ENCODE data around the gene TNFRSF6B.

TNFRSF6B gene

DNA sequence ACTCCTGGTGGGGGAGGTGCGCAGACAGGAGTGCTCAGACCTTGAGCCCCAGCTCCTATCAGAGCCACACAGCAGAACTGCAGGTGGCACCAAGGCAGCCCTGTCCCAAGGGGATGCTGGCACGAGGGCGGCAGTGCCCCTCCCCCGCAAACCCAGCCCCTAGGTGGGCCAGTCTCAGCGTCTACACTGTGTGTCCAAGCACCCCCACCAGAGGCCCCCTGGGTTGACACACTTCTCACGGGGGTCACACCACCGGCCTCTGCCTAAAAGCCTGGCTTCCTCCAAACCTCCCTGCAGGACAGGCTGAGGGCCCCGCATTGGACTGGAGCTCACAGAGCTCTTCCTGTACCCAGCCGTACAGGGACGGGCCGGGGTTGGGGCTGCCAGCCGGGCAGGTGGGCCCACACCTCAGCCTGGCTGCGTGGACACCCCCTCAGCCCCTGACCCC lies 51.2 kb downstream of the TNFRSF6B start:
- no peak for DNase-seq (ENCODE audit: low read depth in 1 of 2, low spot score in 1 of 2)
- Histone ChIP-seq H3K27me3 (ENCODE audit: insufficient read depth, poor library complexity, severe bottlenecking) (no peaks in the 10 kb centered on the region), H3K27ac (replicated peaks) (no peak overlapping the region), H3K4me3 (replicated peaks; ENCODE audit: insufficient read depth, low read length) (no peak overlapping the region)
- TF ChIP-seq SPI1 (IDR thresholded peaks at IDR 0.05; ENCODE audit: borderline replicate concordance, low read depth) = no peak
- TF ChIP-seq, protein P1, sequence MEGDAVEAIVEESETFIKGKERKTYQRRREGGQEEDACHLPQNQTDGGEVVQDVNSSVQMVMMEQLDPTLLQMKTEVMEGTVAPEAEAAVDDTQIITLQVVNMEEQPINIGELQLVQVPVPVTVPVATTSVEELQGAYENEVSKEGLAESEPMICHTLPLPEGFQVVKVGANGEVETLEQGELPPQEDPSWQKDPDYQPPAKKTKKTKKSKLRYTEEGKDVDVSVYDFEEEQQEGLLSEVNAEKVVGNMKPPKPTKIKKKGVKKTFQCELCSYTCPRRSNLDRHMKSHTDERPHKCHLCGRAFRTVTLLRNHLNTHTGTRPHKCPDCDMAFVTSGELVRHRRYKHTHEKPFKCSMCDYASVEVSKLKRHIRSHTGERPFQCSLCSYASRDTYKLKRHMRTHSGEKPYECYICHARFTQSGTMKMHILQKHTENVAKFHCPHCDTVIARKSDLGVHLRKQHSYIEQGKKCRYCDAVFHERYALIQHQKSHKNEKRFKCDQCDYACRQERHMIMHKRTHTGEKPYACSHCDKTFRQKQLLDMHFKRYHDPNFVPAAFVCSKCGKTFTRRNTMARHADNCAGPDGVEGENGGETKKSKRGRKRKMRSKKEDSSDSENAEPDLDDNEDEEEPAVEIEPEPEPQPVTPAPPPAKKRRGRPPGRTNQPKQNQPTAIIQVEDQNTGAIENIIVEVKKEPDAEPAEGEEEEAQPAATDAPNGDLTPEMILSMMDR (IDR thresholded peaks at IDR 0.05; ENCODE audit: insufficient read depth, low read length) = no peak
- no peak for TF ChIP-seq POLR2AphosphoS5 (IDR thresholded peaks at IDR 0.05; ENCODE audit: low read depth)
- TF ChIP-seq GABPA (IDR thresholded peaks at IDR 0.05; ENCODE audit: low read depth) = no peak
- TF ChIP-seq, protein P2, sequence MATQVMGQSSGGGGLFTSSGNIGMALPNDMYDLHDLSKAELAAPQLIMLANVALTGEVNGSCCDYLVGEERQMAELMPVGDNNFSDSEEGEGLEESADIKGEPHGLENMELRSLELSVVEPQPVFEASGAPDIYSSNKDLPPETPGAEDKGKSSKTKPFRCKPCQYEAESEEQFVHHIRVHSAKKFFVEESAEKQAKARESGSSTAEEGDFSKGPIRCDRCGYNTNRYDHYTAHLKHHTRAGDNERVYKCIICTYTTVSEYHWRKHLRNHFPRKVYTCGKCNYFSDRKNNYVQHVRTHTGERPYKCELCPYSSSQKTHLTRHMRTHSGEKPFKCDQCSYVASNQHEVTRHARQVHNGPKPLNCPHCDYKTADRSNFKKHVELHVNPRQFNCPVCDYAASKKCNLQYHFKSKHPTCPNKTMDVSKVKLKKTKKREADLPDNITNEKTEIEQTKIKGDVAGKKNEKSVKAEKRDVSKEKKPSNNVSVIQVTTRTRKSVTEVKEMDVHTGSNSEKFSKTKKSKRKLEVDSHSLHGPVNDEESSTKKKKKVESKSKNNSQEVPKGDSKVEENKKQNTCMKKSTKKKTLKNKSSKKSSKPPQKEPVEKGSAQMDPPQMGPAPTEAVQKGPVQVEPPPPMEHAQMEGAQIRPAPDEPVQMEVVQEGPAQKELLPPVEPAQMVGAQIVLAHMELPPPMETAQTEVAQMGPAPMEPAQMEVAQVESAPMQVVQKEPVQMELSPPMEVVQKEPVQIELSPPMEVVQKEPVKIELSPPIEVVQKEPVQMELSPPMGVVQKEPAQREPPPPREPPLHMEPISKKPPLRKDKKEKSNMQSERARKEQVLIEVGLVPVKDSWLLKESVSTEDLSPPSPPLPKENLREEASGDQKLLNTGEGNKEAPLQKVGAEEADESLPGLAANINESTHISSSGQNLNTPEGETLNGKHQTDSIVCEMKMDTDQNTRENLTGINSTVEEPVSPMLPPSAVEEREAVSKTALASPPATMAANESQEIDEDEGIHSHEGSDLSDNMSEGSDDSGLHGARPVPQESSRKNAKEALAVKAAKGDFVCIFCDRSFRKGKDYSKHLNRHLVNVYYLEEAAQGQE (IDR thresholded peaks at IDR 0.05; ENCODE audit: insufficient replicate concordance, low read depth) = no peak
